Stimulated activated CD4-positive, alpha-beta T cell treated with anti-CD3 and anti-CD28 coated beads, Interleukin-1b, Interleukin-23, amount 100 ng/mL, for 24 hours (primary cell): Measurements from ENCODE around the gene OSBPL8.

Experiments
- DNase-seq, 4 experiments: peaks; one replicate each; pipeline ENCODE4 v3.0.0-alpha.2; 2020; ENCODE audit warnings: low read depth in 4 of 4, low spot score in 1 of 4

OSBPL8 gene

DNA sequence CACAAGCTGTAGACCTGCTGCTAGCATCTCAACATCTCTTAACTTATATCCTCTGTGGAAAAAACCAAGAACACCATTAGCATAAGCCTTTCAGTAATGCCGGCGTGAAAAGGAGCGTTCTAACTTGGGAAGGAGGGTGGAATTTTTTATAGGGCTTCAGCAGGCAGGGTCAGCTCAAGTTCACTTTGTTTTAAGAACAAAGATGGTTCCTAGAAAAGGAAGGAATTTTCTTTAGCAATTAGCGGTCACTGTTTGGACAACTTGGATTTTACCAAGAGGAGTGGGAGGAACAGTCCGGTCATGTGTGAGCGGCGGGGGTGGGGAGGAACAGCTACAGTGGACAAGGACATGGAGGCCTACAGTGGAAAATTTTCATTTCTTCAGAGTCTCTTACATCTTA, 247.3 kb downstream of the OSBPL8 start:
- no peak for DNase-seq

DNA sequence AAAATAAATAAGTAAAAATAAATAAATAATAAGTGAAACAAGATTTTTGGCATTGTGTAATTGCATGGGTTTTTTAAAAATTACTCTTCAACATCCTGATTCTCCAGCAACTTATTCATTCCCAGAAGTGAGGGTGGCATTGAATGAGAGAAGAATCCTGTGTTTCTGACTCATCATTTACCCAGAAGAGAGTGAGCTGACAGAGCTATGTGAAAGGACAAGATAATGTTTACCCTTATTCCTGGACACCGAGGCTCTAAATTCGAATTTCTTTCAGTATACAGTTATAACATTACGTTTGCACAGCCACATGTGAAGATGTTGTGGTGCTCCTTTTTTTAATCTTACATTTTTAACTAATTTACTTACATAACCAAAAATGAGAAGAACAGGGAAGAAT, 247.8 kb downstream of the OSBPL8 start:
- no peak for DNase-seq

DNA sequence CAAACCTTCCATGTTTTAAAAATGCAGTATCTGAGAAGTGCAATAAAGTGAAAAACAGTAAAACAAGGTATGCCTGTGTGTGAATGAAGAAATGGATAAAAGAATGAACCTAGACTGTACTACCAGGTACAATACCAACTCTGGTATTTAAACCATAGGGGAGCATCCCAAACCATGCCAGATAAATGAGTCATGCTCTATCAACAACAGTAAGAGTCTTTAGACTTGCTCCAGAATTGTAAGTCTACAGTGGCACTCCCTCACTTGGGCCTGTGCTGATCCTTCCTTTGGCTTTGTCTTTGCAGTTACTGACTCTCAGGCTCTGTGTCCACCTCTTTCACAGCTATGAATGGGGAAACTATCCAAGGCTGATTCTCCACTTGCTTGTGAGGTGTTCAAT, 249.5 kb downstream of the OSBPL8 start:
- DNase-seq = no peak

DNA sequence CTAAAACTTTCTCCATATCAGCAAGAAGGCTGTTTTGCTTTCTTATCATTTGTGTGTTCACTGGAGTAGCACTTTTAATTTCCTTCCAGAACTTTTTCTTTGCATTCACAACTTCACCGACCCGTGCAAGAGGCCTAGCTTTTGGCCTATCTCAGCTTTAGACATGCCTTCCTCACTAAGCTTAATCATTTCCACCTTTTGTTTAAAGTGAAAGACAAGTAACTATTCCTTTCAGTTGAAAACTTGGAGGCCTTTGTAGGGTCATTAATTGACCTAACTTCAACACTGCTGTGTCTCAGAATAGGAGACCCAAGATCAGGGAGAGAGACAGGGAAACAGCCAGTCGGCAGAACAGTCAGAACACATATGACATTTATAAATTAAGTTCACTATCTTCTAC, 250.7 kb downstream of the OSBPL8 start:
- DNase-seq = no peak

DNA sequence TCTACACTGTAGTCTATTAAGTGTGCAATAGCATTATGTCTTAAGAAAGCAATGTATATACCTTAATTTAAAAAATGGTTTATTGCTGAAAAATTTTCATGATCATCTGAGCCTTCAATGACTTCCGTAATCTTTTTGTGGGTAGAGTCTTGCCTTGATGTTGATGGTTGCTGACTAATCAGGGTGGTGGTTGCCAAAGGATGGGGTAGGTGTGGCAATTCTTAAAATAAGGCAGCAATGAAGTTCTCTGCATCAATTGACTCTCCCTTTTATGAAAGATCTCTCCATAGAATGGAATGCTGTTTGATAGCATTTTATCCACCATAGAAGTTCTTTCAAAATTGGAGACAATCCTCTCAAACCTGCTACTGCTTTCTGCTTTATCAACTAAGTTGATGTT, 252.5 kb downstream of the OSBPL8 start:
- no peak for DNase-seq

DNA sequence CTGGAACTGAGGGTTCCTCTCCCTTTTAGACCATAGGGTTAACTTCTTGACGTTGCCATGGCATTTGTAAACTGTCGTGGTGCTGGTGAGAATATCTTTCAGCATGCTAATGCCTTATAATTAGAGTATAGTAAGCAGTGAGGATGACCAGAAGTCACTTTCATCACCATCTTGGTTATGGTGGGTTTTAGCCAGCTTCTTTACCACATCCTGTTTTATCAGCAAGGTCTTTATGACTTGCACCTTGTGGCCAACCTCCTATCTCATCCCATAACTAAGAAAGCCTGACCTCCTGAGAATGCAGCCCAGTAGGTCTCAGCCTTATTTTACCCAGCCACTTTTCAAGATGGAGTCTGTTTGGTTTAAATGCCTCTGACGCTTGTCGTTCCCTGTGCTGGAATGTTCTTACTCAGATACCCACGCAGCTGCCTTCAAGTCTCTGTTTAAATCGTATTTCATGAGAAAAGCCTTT, 255.5 kb downstream of the OSBPL8 start:
- no peak for DNase-seq

GRCh38 chr12:76303365-76303764, 256.2 kb downstream of the OSBPL8 start:
- DNase-seq = no peak
